Gastrocnemius medialis (tissue), 4 donors: ENCODE results near the gene CD2AP.

Experiments used
- POLR2A ChIP-seq, 2 donors: fragments of 450-650 bp; IDR thresholded peaks; one replicate each; pipeline ENCODE4 v1.6.1; 2017; ENCODE audit warnings: antibody characterized with exemption in 2 of 2, mild to moderate bottlenecking in 2 of 2, moderate library complexity in 2 of 2
- TF ChIP-seq, protein P1 (sequence below), 5 experiments: fragments of 450-650 bp in 3 of 5; fragments of 200-600 bp in 2 of 5; sonication (generic) in 2 of 5; IDR thresholded peaks in 4 of 5; conservative IDR thresholded peaks in 1 of 5; 1 replicate in 4 of 5; 2 replicates in 1 of 5; pipeline ENCODE4 v1.5.1; 2016 to 2019; ENCODE audit warnings: antibody characterized with exemption in 5 of 5, mild to moderate bottlenecking in 3 of 5, moderate library complexity in 3 of 5

DNA sequence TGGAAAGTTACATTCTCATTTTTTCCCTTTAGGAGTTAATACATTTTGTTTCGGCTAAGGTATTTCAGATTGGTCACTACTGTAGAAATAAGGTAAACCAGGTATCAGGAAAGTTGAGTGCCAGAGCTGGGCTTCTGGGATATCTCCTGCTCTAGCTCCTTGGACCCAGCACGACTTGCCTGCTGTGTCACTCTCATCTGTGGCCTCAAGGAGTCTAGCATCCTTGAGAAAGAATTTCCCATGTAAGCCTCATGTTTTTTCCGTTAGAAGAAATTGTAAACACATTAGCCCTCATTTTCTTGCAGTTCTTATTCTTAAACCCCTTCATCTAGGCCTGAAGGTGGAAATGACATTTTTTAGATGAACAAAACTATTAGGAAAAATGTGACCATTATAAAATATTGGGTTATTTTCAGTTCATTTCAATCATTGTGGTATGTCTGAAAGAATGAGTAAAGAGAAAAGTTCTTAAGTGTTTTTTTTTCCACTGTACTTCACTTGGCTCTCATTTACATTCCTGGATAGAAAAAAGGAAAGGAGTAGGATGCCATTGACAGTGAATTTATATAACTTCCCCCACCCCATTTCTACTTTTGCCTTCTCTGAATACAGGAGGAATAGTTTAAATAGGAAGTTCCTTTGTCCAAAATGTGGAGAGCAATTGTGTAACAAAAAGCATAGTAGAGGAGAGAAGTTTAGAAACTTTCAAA is 46.7 kb downstream of the CD2AP start:
- no peak for TF ChIP-seq POLR2A (IDR thresholded peaks at IDR 0.05)
- TF ChIP-seq, protein P1, sequence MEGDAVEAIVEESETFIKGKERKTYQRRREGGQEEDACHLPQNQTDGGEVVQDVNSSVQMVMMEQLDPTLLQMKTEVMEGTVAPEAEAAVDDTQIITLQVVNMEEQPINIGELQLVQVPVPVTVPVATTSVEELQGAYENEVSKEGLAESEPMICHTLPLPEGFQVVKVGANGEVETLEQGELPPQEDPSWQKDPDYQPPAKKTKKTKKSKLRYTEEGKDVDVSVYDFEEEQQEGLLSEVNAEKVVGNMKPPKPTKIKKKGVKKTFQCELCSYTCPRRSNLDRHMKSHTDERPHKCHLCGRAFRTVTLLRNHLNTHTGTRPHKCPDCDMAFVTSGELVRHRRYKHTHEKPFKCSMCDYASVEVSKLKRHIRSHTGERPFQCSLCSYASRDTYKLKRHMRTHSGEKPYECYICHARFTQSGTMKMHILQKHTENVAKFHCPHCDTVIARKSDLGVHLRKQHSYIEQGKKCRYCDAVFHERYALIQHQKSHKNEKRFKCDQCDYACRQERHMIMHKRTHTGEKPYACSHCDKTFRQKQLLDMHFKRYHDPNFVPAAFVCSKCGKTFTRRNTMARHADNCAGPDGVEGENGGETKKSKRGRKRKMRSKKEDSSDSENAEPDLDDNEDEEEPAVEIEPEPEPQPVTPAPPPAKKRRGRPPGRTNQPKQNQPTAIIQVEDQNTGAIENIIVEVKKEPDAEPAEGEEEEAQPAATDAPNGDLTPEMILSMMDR (IDR thresholded peaks at IDR 0.05 in 4 of 5, conservative IDR thresholded peaks at IDR 0.05 in 1 of 5): no peak
